GM23248 (cell line): ENCODE data around the gene CEMIP.

Experiments
- EZH2 ChIP-seq: fragments of 200-600 bp; sonication (generic); IDR thresholded peaks from 2 replicates; pipeline ENCODE4 v1.6.1; 2018; ENCODE audit warnings: antibody characterized with exemption, mild to moderate bottlenecking; ENCODE audit not compliant: insufficient read depth, poor library complexity, severe bottlenecking
- EZH2phosphoT487 ChIP-seq: fragments of 200-600 bp; sonication (generic); IDR thresholded peaks from 2 replicates; pipeline ENCODE4 v1.6.1; 2018; ENCODE audit warnings: antibody characterized with exemption, moderate library complexity, mild to moderate bottlenecking, low read depth; ENCODE audit not compliant: insufficient read depth

DNA sequence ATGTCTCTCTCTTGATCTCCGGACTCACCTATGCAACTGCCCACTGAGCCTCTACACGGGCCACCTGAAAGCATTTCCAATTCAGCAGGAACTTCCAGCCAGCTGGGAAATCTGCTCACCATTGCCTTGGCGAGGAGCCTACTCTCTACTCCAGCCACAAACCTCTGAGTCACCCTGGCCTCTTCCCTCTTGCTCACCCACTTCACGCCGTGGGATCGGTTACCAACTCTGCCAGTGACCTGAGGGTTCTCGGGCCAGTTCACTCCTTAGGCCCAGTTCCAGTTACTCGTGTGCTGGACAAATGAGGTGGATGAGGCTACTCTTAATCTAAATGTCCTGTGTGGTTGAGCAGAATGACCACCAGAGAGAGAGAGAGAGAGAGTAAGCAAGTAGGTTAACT is 70.1 kb downstream of the CEMIP start:
- TF ChIP-seq EZH2 (no peak), EZH2phosphoT487 (no peak)
